Stimulated activated CD8-positive, alpha-beta memory T cell treated with anti-CD3 and anti-CD28 coated beads, Interleukin-4, amount 100 ng/mL, for 4 hours (primary cell): ENCODE measurements around the gene PGAP3.

Source experiments
- DNase-seq, 2 donors: peaks; one replicate each; pipeline ENCODE4 v3.0.0-alpha.2; 2020; ENCODE audit warnings: low read depth in 2 of 2, low spot score in 1 of 2

The PGAP3 gene

DNA sequence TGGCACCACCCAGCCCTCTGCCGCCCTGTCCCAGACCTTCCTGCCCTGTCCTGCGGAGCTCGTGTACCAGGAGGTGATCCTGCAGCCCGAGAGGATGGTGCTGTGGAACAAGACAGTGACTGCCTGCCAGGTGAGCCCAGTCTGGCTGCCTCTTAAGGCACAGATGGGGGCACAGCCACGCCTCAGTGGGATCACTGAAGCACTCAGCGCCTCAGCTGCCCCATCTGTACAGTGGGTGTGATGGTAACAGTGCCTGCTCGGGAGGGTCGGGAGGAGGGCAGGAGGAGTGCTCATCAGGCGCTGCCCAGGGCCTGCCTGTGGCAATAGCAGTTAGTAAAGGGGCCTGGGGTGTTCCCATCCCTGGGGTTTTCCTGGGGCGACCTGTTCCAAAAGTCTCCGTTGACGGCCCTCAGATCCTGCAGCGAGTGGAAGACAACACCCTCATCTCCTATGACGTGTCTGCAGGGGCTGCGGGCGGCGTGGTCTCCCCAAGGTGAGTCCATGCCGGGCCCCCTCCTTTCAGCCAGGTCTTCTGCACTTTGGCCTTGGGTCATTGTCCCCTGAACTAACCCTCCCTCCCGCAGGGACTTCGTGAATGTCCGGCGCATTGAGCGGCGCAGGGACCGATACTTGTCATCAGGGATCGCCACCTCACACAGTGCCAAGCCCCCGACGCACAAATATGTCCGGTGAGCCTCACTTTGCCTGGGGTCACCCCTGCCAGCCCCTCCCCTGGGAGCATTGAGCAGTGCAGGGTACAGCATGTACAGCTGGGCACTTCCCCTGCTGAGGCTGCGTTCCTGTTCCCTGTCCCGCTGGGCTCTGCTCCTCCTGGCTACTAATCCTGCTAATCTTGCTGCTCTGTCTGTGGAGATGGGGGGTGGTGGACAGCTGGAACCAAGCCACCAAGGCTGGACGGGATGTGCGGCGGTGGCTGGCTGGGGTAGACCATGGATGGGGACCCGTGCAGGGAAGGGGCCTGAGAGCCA, 27.2 kb downstream of the PGAP3 start:
- DNase-seq, result no peak

DNA sequence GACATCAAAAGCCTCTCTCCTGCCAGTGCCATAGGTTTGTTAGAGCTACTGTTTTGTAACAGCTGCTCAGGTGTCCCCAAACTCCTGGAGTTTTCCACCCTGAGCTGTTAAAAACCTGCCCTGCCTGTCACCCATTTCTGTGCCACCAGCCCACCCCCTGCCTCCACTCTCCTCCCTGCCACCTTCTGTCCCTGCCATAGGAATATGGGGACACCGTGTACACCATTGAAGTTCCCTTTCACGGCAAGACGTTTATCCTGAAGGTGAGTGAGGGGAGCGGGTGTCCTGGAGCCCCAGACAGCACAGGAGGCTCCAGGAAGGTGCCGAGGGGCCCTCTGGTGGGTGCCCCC, 27.9 kb downstream of the PGAP3 start:
- no peak for DNase-seq

GRCh38 chr17:39659279-39660010, 28.4 kb downstream of the PGAP3 start:
- DNase-seq, result no peak

DNA sequence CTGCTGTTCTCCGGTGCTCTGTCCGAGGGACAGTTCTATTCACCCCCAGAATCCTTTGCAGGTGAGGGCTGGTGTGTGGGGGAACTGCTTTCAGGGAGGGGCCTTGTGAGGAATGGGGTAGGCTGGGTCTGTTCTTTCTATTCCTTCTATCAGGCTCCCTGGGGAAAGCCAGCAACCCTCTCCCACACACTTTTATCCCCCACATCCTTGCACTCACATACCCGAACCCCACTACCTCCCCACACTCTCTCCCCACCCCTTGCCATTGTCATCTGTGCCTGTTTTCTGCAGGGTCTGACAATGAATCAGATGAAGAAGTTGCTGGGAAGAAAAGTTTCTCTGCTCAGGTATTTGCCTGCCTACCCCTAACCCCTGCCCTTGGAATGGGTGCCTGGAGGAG, 29.1 kb downstream of the PGAP3 start:
- no peak for DNase-seq

DNA sequence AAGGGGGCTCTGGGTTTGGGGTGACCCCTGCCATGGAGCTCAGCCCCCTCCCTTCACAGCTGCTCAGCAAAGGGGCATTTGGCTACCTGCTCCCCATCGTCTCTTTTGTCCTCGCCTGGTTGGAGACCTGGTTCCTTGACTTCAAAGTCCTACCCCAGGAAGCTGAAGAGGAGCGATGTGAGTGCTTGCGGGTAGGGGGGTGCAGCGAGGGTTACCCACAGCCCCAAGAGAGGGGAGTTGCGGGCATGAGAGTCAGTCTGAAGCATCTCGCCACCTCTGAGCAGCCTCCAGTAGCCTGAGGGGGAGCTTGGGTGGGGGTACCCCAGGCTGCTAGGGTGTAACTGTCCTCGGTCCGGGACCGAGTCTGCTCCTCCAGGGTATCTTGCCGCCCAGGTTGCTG, 29.5 kb downstream of the PGAP3 start:
- no peak for DNase-seq

- DNase-seq, result no peak
These were observed 32.8 kb downstream of the PGAP3 start for GRCh38 chr17:39655105-39655504.

GRCh38 chr17:39653662-39654331, 34.1 kb downstream of the PGAP3 start:
- peak; percentile 40 to 82 for DNase-seq

- no peak for DNase-seq
These were observed 34.6 kb downstream of the PGAP3 start for GRCh38 chr17:39653316-39653661.

DNA sequence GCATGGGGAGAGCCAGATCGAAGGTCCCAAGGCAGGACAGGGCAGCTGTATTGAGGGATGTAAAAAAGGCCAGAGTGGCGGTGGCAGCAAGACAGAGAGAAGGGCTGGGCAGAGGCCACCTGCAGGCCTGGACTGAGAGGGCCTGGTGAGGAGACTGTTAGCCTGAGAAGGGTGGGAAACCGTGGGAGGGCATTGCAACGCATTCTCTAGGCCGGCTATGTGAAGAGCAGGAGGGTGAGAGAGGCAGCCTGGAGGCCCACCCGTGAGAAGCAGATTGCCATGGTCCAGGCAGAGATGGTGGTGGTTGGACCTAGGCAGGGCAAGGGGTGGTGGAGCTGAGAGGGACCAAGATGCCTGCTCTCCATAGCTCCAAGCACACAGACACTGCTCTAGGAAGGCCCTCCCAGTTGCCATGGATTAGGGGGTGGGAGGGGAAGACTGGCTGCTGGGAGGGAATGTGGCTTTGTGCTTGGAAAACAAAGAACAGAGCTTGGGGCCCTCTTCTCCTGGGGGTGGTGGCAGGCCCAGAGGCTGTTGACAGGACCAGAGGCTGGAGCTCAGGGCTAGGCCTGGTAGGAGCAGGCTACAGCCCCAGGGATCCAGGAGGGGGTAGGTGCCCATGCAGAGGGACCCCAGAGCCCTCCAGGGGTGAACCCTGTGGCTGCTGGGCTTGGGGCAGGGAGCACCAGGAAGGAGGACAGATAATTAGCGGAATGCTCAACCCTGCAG, 35.1 kb downstream of the PGAP3 start:
- DNase-seq, result no peak

GRCh38 chr17:39651923-39652586, 35.8 kb downstream of the PGAP3 start:
- DNase-seq, result no peak

GRCh38 chr17:39650121-39650579, 37.7 kb downstream of the PGAP3 start:
- no peak for DNase-seq

- DNase-seq, result no peak
These were observed 39.1 kb downstream of the PGAP3 start for GRCh38 chr17:39648616-39649366.

DNA sequence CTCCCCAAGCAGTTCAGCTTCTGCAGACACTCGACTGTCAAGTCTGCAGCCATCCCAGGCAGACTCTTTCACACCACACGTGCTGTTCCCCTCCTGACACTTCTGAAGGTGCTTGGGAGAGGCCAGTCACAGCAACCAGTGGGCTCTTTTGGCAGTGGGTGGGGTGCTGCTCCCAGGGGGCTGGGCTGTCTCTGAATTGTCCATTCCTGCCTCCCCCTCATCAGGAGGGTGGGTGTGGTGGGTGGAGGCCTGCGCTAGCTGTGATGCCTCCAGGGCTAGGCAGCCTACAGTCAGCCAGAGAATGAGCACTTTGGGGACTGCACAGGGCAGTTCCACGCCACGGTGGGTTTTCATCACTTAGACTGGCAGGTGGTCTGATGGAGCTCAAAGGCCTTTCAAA, 40.6 kb downstream of the PGAP3 start:
- no peak for DNase-seq

DNA sequence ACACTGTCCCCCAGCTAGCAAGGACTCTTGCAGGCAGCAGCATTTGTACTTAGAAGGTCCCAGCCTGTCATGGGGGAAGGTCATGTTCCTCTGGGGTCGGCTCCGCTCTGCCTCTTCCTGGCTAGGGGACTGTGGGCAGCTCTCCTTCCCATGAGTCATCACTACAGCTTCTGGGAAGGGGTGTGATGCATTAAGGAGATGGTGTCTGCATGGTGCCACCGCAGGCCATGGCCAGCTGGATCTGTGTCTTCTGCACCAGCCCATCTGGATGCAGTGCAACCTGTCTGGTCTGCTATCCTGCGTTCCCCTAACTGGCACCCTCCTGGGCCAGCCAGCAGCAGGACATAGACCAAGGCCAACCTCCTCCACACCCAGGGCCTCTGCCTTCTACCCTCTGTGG, 44.6 kb downstream of the PGAP3 start:
- DNase-seq, result no peak

GRCh38 chr17:39642291-39643074, 45.4 kb downstream of the PGAP3 start:
- no peak for DNase-seq

- no peak for DNase-seq
These were observed 46.0 kb downstream of the PGAP3 start for GRCh38 chr17:39641883-39642282.

DNA sequence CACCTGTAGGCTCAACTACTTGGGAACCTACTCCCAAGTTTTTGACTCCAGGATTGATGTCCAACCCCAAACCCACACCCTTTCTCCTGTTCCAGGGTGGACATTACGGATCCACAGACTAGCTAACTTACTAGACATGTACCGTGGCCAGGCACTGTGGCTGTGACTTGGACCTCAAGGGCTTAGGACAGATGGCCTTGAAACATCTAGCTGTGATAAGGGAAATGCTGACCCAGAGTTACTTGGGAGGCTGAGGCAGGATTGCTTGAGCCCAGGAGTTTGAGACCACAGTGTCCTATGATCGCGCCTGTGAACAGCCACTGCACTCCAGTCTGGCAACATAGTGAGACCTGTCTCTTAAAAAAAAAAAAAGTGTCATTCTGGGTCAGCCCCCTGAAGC, 46.8 kb downstream of the PGAP3 start:
- DNase-seq, result no peak

DNA sequence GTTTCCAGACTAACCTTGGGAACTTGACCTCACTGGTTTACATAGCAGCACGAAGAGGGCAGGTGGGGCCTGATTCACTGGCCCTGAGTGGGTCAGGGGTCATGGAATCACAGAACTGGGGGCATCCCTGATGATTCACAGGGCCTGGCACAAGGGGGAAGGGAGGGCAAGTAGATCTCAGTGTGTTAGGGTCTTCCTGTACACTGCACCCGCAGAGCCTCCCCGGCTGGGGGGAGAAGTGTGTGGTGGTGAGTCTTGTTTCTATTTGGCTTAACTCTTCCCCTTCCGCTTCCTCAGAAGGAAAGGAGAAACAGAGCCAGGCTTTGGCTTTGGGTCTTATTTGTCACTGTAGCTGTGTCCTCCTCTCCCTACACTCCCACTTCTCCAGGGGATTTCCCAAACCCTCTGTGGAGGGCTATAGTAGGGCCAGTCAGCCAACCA, 47.2 kb downstream of the PGAP3 start:
- no peak for DNase-seq
